GM21529 (cell line): ENCODE results near the gene GALNTL6.

Experiments
- ATAC-seq: cut with Tn5 transposase; IDR thresholded peaks from one replicate; pipeline ENCODE4 v1.9.1; 2021; ENCODE audit not compliant: unreplicated experiment

GALNTL6 gene

GRCh38 chr4:172515266-172515879 lies 702.2 kb downstream of the GALNTL6 start:
- no peak for ATAC-seq

DNA sequence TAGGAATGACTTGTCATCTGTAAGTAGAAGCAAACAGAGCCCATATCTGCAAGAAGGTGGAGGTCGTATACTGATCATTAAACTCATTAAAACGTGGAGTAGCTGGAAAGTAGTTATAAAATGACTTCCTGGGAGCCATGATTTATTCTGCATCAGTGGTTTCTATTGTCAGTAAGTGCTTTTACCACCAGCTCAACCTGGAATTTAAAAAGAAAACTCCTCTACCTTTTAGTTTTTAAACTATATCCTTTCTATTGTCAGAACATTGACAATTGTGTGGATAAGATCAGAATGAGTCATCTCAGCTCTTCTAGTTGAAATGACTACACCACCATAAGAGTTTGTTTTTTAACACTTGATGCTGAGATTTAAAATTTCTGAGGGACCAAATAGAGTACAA lies 704.2 kb downstream of the GALNTL6 start:
- ATAC-seq: no peak

DNA sequence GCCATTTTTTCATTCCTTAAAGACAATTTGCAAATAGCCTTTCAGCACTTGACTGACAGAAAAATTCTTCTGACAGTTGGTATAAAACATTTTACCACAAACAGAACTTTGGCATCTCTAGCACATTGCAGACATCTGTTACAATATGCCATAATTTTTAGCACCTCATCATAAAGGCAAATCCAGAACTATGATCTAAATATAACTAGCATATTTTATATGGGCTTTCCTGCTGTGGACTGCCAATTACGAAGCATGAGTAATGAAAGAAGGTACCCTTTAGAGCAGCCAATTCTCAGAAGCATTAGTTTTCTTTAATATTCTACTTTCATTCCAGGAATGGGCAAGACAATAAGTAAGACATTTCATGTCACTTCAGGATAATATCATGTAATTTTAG lies 708.0 kb downstream of the GALNTL6 start:
- ATAC-seq: no peak

- ATAC-seq: no peak
These were observed 708.5 kb downstream of the GALNTL6 start for GRCh38 chr4:172521680-172522079.

DNA sequence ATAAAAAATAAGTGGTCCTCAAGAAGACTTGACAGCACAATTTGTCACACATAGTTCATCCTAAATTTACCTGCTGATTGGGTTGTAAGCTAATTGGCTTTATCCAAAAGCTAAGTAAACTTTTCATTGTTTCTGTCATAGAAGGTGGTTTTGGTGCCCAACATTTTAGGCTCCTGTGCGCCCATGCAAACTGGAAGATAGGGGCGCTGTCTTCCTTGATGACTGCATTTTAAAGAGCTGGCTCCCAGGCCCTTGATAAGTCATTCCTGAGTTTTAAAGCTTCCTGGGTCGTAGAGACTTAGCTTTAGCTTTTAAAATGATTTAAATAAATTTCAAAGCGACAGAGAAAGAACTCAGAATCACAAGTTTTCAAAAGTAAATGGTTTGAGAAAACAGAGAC lies 730.0 kb downstream of the GALNTL6 start:
- no peak for ATAC-seq

- ATAC-seq: peak; percentile 64
These were observed 733.6 kb downstream of the GALNTL6 start for GRCh38 chr4:172546782-172547181.

GRCh38 chr4:172547724-172548123 lies 734.5 kb downstream of the GALNTL6 start:
- no peak for ATAC-seq

DNA sequence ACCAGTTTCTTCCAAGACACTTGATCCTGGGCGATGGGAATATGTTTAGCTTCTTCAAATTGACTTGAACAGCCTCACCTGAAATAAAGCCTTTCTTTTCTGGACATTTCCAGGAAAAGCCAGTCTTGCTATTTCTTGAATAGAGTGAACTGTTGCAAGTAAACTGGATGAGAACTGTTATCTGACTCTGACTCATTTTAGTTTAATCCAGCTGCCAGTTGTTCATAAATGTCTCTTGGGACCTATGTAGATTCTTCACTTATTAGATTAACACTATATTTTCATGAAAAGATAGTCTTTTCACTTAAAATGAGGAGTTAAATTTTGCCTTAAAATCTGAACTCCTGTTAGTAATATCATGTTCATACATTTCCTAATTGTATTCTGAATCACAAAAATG lies 740.0 kb downstream of the GALNTL6 start:
- no peak for ATAC-seq

GRCh38 chr4:172554588-172554987 lies 741.4 kb downstream of the GALNTL6 start:
- no peak for ATAC-seq

DNA sequence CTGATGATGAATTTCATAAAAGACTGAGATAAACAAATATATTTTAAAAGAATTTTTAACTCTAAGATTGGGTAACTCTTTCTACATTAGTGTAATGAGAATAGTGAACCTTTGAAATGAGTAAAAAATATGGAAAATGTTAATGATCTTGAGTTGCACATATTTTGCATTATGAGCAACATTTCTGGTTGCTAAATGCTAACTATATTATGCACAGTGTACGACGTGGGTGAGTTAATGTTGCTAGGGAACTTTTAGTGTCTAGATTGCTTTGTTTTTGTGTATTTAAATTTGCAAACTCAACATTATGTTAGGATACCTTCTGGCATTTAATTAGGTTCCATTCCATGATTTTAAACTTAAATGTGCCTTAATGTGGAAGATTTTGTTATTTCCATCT lies 742.5 kb downstream of the GALNTL6 start:
- no peak for ATAC-seq

DNA sequence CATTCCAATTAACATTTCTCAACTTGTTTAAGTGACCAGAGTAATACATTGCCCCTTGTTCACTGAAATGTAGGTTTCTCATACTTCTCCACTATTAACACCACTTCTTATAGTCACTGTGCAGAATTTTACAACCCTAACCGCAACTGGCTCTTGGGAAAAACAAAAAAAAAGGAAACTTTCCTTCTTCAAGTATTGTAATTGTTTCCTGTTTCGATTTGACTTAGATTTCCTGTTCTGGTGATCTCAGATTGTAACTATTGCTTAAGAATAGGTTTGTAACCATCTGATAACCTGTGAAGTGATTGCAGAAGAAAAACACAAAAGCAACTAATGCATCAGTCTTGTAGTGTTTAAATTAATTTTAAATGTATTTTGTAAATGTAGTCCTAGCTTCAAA lies 760.7 kb downstream of the GALNTL6 start:
- ATAC-seq: no peak

GRCh38 chr4:172578712-172579111 lies 765.5 kb downstream of the GALNTL6 start:
- no peak for ATAC-seq

DNA sequence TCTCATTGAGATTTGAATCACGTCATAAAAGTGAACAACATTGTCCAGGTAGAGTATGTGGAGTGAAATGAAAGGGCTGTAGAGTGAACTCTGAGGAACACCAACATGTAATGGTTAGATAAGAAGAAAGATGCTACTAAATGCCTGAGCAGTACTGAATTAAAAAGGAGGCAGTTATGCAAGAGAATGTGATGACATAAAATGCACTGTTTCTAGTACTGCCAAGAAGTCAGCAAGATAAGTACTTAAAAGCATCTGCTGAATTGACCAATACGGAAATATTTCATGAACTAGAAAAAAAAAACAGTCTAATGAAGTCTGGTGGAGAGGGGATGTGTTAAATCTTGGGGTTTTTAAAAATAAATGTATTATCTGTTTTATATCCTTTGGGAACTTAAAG lies 771.6 kb downstream of the GALNTL6 start:
- no peak for ATAC-seq

GRCh38 chr4:172596206-172596605 lies 783.0 kb downstream of the GALNTL6 start:
- ATAC-seq: no peak

GRCh38 chr4:172599554-172599953 lies 786.4 kb downstream of the GALNTL6 start:
- ATAC-seq: no peak

DNA sequence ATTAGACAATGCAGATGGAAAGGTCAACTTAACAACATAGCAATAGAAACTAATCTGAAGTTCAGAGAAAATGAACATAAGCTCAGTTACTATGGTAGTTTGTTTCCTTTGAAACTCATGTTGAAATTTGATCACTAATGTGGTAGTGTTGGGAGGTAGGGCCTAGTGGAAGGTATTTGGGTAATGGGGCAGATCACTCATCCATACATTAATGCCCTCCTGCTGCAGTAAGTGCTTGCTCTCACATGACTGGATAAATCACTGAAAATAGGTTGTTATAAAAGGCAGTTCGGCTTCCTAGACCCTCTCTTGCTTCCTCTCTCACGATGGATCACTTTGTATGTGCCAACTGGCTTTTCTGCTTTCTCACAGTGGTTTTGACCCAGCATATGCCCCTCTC lies 788.0 kb downstream of the GALNTL6 start:
- ATAC-seq: no peak

DNA sequence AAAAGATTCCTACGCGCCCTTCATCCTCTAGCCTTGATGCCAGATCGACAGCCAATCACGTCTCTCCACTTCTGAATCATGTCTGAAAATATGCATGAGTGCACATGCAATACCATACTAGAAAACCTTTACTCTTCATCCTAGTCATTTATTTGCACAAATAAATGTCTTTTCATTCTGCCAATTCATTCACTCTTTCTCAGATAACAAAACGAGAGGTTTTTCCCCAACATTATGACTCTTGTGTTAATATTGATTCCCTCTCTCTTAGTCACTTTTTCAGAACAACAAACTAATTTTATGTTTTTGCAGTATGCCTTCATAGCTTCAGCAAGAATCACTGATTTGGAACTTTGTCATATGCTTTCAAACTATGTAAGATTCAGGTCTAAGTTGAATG lies 806.0 kb downstream of the GALNTL6 start:
- no peak for ATAC-seq

- no peak for ATAC-seq
These were observed 806.6 kb downstream of the GALNTL6 start for GRCh38 chr4:172619798-172620197.

GRCh38 chr4:172628263-172628662 lies 815.1 kb downstream of the GALNTL6 start:
- ATAC-seq: no peak

DNA sequence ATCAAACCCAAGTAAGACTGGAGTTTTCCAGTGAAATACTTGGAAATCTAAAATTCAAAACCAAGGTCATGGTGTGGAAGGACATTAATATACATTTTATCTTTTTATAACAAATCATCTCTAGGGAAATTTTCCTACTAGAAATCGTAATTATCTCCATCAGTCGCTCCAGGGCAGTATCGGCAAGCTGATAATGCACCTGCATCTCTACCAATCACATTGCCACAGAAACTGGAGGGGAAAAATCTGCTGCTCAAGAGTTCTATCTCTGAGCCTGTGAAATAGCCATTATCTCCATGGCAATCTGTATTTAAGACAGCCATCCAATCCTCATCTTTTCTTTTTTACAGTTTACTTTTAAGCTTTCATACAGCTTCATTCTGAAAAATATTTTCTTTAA lies 817.1 kb downstream of the GALNTL6 start:
- ATAC-seq: no peak

- ATAC-seq: no peak
These were observed 818.6 kb downstream of the GALNTL6 start for GRCh38 chr4:172631832-172632231.

GRCh38 chr4:172648471-172648870 lies 835.3 kb downstream of the GALNTL6 start:
- ATAC-seq: no peak

GRCh38 chr4:172649143-172649542 lies 835.9 kb downstream of the GALNTL6 start:
- ATAC-seq: no peak
